GM19099 (cell line): ENCODE measurements around the gene HLF.

Experiments used
- POLR2A ChIP-seq: IDR thresholded peaks from 3 replicates; pipeline ENCODE4 v1.6.1; 2011; ENCODE audit warnings: low read depth; ENCODE audit not compliant: insufficient read length; ENCODE audit errors: extremely low read depth

HLF gene

GRCh38 chr17:55264645-55265298 is at the start of gene HLF:
Gene HLF (plus strand): TSS chr17:55264960. CDS start chr17:55265485, 525 bp downstream.
- TF ChIP-seq POLR2A: no peak

- TF ChIP-seq POLR2A: no peak
Measured at GRCh38 chr17:55215711-55216110, 49.0 kb upstream of the HLF start.

GRCh38 chr17:55216888-55217287 is 47.9 kb upstream of the HLF start:
- TF ChIP-seq POLR2A: no peak

GRCh38 chr17:55219459-55219858 is 45.3 kb upstream of the HLF start:
- TF ChIP-seq POLR2A: no peak

- no peak for TF ChIP-seq POLR2A
Measured at GRCh38 chr17:55219934-55220333, 44.8 kb upstream of the HLF start.

- TF ChIP-seq POLR2A: no peak
Measured at GRCh38 chr17:55223524-55223923, 41.2 kb upstream of the HLF start.

- TF ChIP-seq POLR2A: no peak
Measured at GRCh38 chr17:55224746-55225145, 40.0 kb upstream of the HLF start.

- TF ChIP-seq POLR2A: no peak
Measured at GRCh38 chr17:55225237-55225636, 39.5 kb upstream of the HLF start.

GRCh38 chr17:55228683-55229192 is 36.0 kb upstream of the HLF start:
- no peak for TF ChIP-seq POLR2A

GRCh38 chr17:55229276-55229675 is 35.5 kb upstream of the HLF start:
- no peak for TF ChIP-seq POLR2A

GRCh38 chr17:55230716-55231115 is 34.0 kb upstream of the HLF start:
- TF ChIP-seq POLR2A: no peak

- no peak for TF ChIP-seq POLR2A
Measured at GRCh38 chr17:55233840-55234239, 30.9 kb upstream of the HLF start.

- TF ChIP-seq POLR2A: no peak
Measured at GRCh38 chr17:55236316-55236715, 28.4 kb upstream of the HLF start.

- TF ChIP-seq POLR2A: no peak
Measured at GRCh38 chr17:55237268-55237667, 27.5 kb upstream of the HLF start.

GRCh38 chr17:55237841-55238178 is 26.9 kb upstream of the HLF start:
- no peak for TF ChIP-seq POLR2A

- peak; percentile 65 for TF ChIP-seq POLR2A
Measured at GRCh38 chr17:55238179-55238930, 26.4 kb upstream of the HLF start.
